GM19099 (cell line): ENCODE data around the gene COL16A1.

ENCODE experiments used
- POLR2A ChIP-seq: IDR thresholded peaks from 3 replicates; pipeline ENCODE4 v1.6.1; 2011; ENCODE audit warnings: low read depth; ENCODE audit not compliant: insufficient read length; ENCODE audit errors: extremely low read depth

COL16A1 gene

GRCh38 chr1:31655104-31655503 lies 48.7 kb downstream of the COL16A1 start:
- TF ChIP-seq POLR2A: no peak

GRCh38 chr1:31654474-31654776 lies 49.4 kb downstream of the COL16A1 start:
- no peak for TF ChIP-seq POLR2A

GRCh38 chr1:31653717-31654473 lies 49.9 kb downstream of the COL16A1 start:
- no peak for TF ChIP-seq POLR2A

GRCh38 chr1:31652891-31653499 lies 50.8 kb downstream of the COL16A1 start:
- TF ChIP-seq POLR2A: no peak

- TF ChIP-seq POLR2A: no peak
Observed at GRCh38 chr1:31651766-31652165, 52.1 kb downstream of the COL16A1 start.

- TF ChIP-seq POLR2A: no peak
Observed at GRCh38 chr1:31651089-31651420, 52.8 kb downstream of the COL16A1 start.

GRCh38 chr1:31650161-31651088 lies 53.4 kb downstream of the COL16A1 start:
- no peak for TF ChIP-seq POLR2A

- no peak for TF ChIP-seq POLR2A
Observed at GRCh38 chr1:31648641-31649357, 55.0 kb downstream of the COL16A1 start.

- no peak for TF ChIP-seq POLR2A
Observed at GRCh38 chr1:31648190-31648589, 55.6 kb downstream of the COL16A1 start.

GRCh38 chr1:31647106-31647505 lies 56.7 kb downstream of the COL16A1 start:
- no peak for TF ChIP-seq POLR2A

- no peak for TF ChIP-seq POLR2A
Observed at GRCh38 chr1:31646259-31646960, 57.4 kb downstream of the COL16A1 start.

GRCh38 chr1:31645274-31645568 lies 58.6 kb downstream of the COL16A1 start:
- no peak for TF ChIP-seq POLR2A

- TF ChIP-seq POLR2A: peak; percentile 74
Observed at GRCh38 chr1:31644560-31645273, 59.1 kb downstream of the COL16A1 start, which contains the start of gene PEF1. Gene PEF1 (minus strand): TSS chr1:31644876. CDS start chr1:31644864, 12 bp downstream.

GRCh38 chr1:31643976-31644559 lies 59.7 kb downstream of the COL16A1 start:
- no peak for TF ChIP-seq POLR2A

- no peak for TF ChIP-seq POLR2A
Observed at GRCh38 chr1:31642897-31643296, 60.9 kb downstream of the COL16A1 start.
